GM12891 (cell line): Measurements from ENCODE around the gene SULT4A1.

Experiments used
- DNase-seq: peaks from one replicate; pipeline ENCODE4 v3.0.0; 2011; ENCODE audit warnings: low spot score; ENCODE audit not compliant: insufficient read length
- FAIRE-seq: peaks from 2 replicates; lab custom pipeline; 2011; peaks lifted over from hg19 to GRCh38; lab: Jason Lieb, UNC
- PAX5 ChIP-seq: IDR thresholded peaks from 2 replicates; pipeline ENCODE4 v1.6.1; 2011; ENCODE audit warnings: low read length, moderate library complexity, mild to moderate bottlenecking; ENCODE audit not compliant: insufficient read depth, severe bottlenecking
- POLR2A ChIP-seq: IDR thresholded peaks from 2 replicates; pipeline ENCODE4 v1.6.1; 2011; ENCODE audit warnings: low read depth, low read length, control low read depth
- POLR2AphosphoS5 ChIP-seq: IDR thresholded peaks from 2 replicates; pipeline ENCODE4 v1.6.1; 2011; ENCODE audit warnings: low read depth, low read length, control low read depth
- POU2F2 ChIP-seq: IDR thresholded peaks from 2 replicates; pipeline ENCODE4 v1.6.1; 2011; ENCODE audit warnings: low read depth, mild to moderate bottlenecking, control low read depth, low read length, moderate library complexity
- SPI1 ChIP-seq: IDR thresholded peaks from 2 replicates; pipeline ENCODE4 v1.6.1; 2011; ENCODE audit warnings: low read depth, low read length, control low read depth
- TAF1 ChIP-seq: IDR thresholded peaks from 2 replicates; pipeline ENCODE4 v1.6.1; 2011; ENCODE audit warnings: low read depth, low read length, control low read depth

Gene SULT4A1

GRCh38 chr22:43802897-43803495 is 59.3 kb downstream of the SULT4A1 start:
- DNase-seq, result no peak
- no peak for TF ChIP-seq TAF1
- no peak for TF ChIP-seq POU2F2
- no peak for TF ChIP-seq POLR2A
- TF ChIP-seq PAX5, result no peak
- peak; percentile 45 for TF ChIP-seq SPI1
- no peak for FAIRE-seq

DNA sequence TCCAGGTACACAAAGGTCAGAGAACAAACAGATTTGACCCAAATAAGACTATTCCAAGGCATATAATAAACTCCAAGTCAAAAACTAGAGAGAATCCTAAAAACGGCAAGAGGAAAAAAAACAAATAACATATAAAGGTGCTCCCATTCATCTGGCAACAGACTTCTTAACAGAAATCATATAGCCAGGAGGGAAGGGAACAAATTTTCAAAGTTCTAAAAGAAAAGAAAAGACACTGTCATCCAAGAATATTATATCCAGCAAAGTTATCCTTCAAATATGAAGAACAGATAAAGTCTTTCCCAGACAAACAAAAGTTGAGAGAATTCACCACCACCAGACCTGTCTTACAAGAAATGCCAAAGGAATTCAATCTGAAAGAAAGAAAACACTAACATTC is 61.3 kb downstream of the SULT4A1 start:
- FAIRE-seq, result no peak
- no peak for DNase-seq
- TF ChIP-seq POLR2AphosphoS5, result no peak
- TF ChIP-seq POLR2A, result no peak
- TF ChIP-seq PAX5, result no peak
- TF ChIP-seq SPI1, result no peak
- TF ChIP-seq POU2F2, result no peak
- TF ChIP-seq TAF1, result no peak

- no peak for TF ChIP-seq POLR2A
- TF ChIP-seq TAF1, result no peak
- no peak for TF ChIP-seq POLR2AphosphoS5
- TF ChIP-seq SPI1, result peak; percentile 99
- no peak for TF ChIP-seq POU2F2
- peak; percentile 35 for TF ChIP-seq PAX5
- DNase-seq (no peak), FAIRE-seq (peak; percentile 96)
These were observed 63.8 kb downstream of the SULT4A1 start for GRCh38 chr22:43798492-43798891.

GRCh38 chr22:43796567-43796966 is 65.7 kb downstream of the SULT4A1 start:
- DNase-seq (no peak), FAIRE-seq (no peak)
- TF ChIP-seq TAF1 (no peak), POLR2A (no peak), POLR2AphosphoS5 (no peak), PAX5 (no peak), POU2F2 (no peak), SPI1 (no peak)

GRCh38 chr22:43795320-43795719 is 67.0 kb downstream of the SULT4A1 start:
- DNase-seq (no peak), FAIRE-seq (no peak)
- no peak for TF ChIP-seq POU2F2
- TF ChIP-seq TAF1, result no peak
- no peak for TF ChIP-seq SPI1
- TF ChIP-seq POLR2AphosphoS5, result no peak
- TF ChIP-seq POLR2A, result no peak
- TF ChIP-seq PAX5, result no peak

DNA sequence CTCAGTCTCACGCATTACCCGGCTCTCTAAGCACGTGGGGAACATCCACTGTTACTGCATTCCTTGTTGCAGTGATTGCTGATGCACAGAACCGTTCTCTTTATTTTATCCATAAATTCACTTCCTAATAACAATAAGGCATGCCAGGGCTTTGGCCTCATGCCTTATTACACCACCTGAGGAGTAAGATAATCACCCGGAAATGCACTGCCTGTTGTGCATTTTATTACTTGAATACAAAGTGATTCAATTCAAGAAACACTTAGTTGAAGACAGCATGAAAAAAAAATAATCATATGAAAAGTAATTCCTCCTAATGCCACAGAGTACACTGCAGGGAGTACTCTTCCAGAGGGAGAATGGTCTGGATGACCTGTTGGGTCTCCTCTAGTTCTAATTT is 69.4 kb downstream of the SULT4A1 start:
- no peak for TF ChIP-seq PAX5
- no peak for TF ChIP-seq SPI1
- no peak for TF ChIP-seq POU2F2
- TF ChIP-seq POLR2AphosphoS5, result no peak
- no peak for TF ChIP-seq TAF1
- no peak for TF ChIP-seq POLR2A
- DNase-seq, result no peak
- FAIRE-seq, result no peak

DNA sequence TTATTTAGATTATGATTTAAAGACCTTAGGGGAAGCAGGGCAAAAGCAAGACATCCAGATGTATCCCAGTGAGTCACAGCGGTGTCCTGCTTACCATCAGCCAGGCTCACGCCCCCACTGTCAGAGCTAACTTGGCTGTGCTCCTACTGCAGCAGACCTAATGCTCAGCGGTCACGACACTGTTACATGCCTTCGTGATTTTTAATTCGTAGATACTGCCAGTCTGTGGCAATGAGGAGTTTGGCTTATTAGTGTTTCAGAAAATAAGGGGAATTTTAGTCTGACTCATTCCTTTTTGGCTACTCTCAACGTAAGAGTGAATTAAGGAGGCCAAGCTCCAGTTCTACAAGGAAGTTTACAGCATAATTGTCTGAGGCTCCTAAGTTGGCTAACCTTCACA is 72.9 kb downstream of the SULT4A1 start:
- no peak for DNase-seq

DNA sequence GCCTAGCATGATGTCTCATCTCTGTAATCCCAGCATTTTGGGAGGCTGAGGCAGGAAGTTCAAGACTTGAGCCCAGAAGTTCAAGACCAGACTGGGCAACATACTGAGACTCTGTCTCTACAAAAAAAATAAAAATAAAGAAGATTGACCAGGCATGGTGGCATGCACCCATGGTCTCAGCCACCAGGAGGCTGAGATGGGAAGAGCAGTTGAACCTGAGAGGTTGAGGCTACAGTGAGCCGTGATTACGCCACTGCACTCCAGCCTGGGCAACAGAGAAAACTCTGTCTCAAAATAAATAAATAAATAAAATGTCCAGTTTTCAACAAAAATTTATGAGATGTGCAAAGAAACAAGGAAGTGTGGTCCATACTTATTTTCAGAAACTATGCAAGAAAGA is 78.5 kb downstream of the SULT4A1 start:
- FAIRE-seq, result no peak
- DNase-seq, result no peak
- TF ChIP-seq TAF1, result no peak
- no peak for TF ChIP-seq SPI1
- no peak for TF ChIP-seq POU2F2
- TF ChIP-seq POLR2A, result no peak
- TF ChIP-seq PAX5, result no peak
- no peak for TF ChIP-seq POLR2AphosphoS5

More for the DNA sequence above, 72.9 kb downstream of the SULT4A1 start:
- FAIRE-seq, result no peak
- TF ChIP-seq SPI1, result no peak

GRCh38 chr22:43782448-43782847 is 79.9 kb downstream of the SULT4A1 start:
- FAIRE-seq (no peak), DNase-seq (no peak)
- no peak for TF ChIP-seq POU2F2
- TF ChIP-seq POLR2A, result no peak
- no peak for TF ChIP-seq POLR2AphosphoS5
- TF ChIP-seq PAX5, result no peak
- TF ChIP-seq SPI1, result no peak
- no peak for TF ChIP-seq TAF1

DNA sequence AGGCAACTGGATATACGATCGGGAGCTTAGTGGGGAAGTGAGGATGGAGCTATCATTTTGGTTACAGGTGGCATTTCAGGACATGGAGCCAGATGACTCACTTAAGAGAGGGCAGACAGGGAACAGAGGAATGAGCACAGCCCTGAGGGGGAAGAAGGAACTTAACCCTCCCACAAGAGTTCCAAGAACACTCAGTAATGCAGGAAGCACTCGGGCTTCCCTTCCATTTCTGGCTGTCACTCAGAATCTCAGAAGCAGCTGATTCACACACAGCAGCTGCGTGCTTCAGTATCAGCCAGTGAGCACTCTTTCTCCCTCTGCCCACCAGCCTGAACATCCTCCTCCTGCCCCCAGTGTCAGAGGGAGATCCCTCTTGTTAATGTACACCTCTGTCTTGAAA is 85.0 kb downstream of the SULT4A1 start:
- TF ChIP-seq POU2F2, result no peak
- no peak for FAIRE-seq
- no peak for DNase-seq
